LNCAP (cell line): ENCODE results near the gene GALNTL6.

Experiments
- CTCF ChIP-seq: fragments of 450-650 bp; IDR thresholded peaks from 2 replicates; pipeline ENCODE4 v1.5.1; 2017; ENCODE audit warnings: mild to moderate bottlenecking

GALNTL6 gene

DNA sequence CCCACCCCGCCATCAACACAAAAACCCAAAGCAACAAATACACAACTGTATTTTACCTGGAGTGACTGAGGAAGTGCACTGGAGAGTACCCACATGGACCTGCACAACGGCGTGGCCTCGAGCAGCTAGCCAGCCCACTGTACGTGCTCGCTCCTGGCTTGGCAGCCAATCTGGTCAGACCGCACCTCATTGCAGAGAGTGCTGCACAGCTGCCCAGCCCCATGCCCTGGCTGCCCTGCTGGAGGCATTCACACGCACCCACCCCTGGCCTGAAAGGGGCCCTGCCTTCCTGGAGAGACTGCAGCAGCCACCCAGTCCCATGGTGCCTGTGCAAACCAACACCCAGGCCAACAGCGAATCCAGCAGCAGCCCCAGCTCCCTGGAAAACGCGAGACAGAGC lies 116.3 kb downstream of the GALNTL6 start:
- no peak for TF ChIP-seq CTCF

- TF ChIP-seq CTCF = no peak
Observed at GRCh38 chr4:171929907-171930306, 116.7 kb downstream of the GALNTL6 start.

DNA sequence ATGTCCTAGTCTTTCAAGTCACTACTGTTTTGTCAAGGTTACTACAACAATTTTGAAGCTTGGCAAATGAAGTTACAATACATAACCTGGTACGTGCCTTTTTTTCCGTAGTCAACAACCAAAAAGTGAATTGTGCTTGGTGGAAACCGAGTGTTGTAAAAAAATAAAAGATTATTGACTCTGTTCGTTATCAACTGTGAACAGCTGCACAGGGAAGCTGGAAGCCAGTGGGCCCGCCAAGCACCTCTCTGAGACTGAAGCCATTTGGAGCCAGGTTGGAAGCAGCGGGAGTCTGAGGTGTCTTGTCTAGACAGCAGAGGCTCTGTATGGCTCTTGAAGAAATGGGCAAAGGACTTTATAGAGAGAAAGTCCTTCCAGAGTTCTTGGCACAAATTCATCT lies 119.0 kb downstream of the GALNTL6 start:
- no peak for TF ChIP-seq CTCF

- TF ChIP-seq CTCF = no peak
Observed at GRCh38 chr4:171940656-171941055, 127.5 kb downstream of the GALNTL6 start.

GRCh38 chr4:171947400-171947799 lies 134.2 kb downstream of the GALNTL6 start:
- TF ChIP-seq CTCF = no peak

DNA sequence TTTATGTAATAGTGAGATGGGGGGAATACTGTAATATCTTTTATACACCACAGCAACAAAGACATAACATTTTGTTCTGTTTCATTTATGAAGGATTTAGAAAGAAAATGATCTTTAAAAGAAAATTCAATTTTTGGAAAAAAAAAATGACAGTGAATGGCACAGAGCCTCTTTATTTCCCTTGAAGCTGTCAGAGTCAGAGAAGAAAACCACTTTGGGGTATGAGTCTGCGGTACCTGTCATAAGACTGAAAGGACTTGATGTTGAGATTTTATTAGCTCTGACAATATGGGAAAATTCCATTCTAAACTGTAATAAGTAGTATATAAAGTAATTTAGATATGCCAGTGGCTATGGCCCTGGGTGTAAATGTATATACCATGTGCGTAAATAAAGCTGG lies 134.8 kb downstream of the GALNTL6 start:
- no peak for TF ChIP-seq CTCF

DNA sequence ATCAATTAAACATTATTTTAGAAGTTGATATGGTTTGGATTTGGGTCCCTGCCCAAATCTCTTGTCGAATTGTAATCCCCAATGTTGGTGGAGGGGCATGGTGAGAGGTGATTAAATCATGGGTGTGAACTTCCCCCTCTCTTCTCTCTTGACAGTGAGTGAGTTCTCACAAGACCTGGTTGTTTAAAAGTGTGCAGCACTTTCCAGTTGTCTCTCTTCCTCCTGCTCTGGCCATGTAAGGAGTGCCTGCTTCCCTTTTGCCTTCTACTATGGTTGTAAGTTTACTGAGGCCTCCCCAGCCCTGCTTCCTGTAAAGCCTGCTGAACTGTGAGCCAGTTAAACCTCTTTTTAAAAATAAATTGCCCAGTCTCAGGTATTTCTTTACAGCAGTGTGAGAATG lies 141.4 kb downstream of the GALNTL6 start:
- no peak for TF ChIP-seq CTCF

DNA sequence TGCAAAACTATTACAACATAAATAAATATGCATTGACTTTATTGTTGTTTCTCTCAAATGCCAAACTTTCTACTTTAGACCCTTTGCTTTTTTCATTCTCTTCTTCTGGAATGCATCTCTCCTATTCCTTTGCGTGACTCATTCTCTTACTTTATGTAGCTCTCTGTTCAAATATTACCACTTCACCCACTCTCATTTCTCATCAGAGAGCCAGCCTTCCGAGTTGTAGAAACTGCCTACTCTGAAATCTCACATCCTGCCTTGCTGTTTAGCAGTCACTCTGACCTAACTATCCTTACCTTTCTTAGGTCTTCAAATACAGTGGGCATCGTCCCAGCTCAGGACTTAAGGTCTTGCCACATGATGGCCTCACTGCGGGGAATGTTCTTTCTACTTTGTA lies 143.5 kb downstream of the GALNTL6 start:
- TF ChIP-seq CTCF = no peak
